Stimulated activated naive CD8-positive, alpha-beta T cell treated with anti-CD3 and anti-CD28 coated beads, Interleukin-15, Interleukin-2, amounts not matched to agents 100 ng/mL and 50 ng/mL, for 24 hours (primary cell): ENCODE measurements around the gene GANAB.
"Not testable (repeated sequence)": the region's sequence is repeated elsewhere in the genome, so short reads cannot be mapped to it uniquely, and the experiment has no call there.

Source experiments
- H3K27ac Mint-ChIP-seq: one replicate; pipeline ENCODE4 v1.8.0; 2021; ENCODE audit warnings: mild to moderate bottlenecking, mixed read lengths
- H3K27me3 Mint-ChIP-seq: one replicate; pipeline ENCODE4 v1.8.0; 2021; ENCODE audit warnings: mixed read lengths
- H3K36me3 Mint-ChIP-seq: one replicate; pipeline ENCODE4 v1.8.0; 2021; ENCODE audit warnings: low read depth, mixed read lengths
- H3K4me1 Mint-ChIP-seq: one replicate; pipeline ENCODE4 v1.8.0; 2021; ENCODE audit warnings: low read depth, mixed read lengths
- H3K4me3 Mint-ChIP-seq: one replicate; pipeline ENCODE4 v1.8.0; 2021; ENCODE audit warnings: mild to moderate bottlenecking, mixed read lengths
- H3K9me3 Mint-ChIP-seq: one replicate; pipeline ENCODE4 v1.8.0; 2021; ENCODE audit warnings: mixed read lengths

GANAB gene

DNA sequence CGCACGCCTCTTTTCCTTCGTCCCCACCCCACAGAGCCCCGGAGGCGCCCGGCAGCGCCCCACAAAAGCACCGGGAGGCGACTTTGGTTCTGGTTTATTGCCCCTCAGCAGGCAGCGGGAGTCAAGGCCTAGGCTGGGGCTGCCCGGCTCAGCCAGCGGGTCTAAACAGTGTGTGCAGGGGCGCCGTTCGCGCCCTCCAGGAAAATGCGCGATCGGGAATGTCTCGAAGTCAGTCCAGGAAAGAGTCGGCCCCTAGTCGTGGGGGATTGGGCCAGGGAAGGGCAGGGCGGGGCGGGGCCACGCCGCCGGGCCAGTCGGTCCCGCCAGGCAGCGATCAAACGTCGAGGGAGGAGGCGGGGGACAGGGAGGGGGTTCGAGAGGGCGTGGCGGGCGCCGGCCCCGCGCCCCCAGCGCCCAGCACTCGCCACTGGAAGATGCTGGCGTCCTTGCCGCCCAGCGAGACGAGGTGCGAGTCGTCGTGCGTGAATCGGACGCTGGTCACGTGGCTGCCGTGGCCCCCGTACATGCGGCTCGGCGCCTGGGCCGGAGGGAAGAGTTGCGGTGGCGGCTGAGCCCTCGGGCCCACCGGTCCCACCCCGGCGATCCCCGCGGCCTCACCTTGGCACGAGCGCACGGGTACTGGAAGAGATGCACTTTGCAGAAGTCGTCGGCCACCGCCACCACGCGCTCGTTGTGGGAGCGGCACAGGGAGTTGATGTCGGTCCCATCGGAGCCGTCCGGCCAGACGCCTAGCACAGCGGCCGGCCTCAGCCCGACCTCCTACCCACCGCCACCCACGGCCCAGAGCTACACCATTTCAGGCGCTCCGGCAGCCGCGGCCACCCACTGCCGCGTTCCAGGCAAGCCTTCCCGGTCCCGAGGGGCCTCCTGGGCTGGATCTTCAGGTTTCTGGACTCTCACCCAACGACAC lies 44.0 kb downstream of the GANAB start:
- Mint-ChIP-seq H3K27ac (peak overlapping the region; percentile 93), H3K4me3 (peak overlapping the region; percentile 99), H3K27me3 (no peaks in the 10 kb centered on the region), H3K36me3 (peaks cover 72% of the 10 kb centered on the region), H3K9me3 (no peaks in the 10 kb centered on the region), H3K4me1 (peaks cover 48% of the 10 kb centered on the region)

DNA sequence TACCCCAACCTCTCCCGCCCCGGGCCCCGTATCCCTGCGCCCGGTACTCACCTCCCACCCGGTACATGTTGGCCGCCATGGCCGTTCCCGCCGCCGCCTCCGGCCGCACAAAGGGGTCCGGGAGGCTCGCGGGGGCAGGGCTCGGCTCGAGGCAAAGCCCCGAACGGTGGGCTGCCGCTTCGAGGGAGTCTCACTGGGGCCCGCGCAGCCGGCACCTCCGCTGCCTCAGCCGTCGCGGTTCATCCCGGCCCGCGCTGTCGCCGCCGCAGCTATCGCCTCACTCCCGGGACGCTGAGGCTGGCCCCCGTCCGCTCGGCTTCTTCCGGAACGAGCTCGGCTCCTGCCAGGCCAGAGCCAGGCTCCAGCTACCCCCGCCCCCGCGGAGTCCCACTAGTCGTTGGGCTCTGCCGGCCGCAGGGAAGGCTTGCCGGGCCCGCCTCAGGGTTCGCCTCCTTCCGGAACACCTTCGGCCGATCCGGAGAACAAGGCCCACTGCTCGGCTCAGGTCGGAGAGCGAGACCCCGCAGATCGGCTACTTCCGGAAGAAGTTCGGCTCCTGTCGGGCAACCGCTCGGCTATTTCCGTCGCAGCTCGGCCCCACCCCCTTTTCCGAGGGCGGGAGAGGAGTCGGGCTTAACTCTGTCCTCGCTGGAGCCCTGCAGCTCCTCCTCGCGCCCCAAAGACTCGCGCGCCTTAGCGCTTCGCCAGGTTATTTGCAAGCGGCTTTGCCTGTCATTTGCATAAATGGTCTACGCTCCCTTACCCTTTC lies 44.9 kb downstream of the GANAB start, which contains the start of gene MTA2:
Gene MTA2, minus strand, starts transcription at position 494 of the 769 bp plus-strand sequence. Its CDS starts 415 bp downstream, at position 79.
- Mint-ChIP-seq H3K4me3 (peak within 1 kb of the TSS; percentile 99), H3K9me3 (no peaks in the 10 kb centered on the region), H3K4me1 (peaks cover 50% of the 10 kb centered on the region), H3K36me3 (peaks cover 75% of the 10 kb centered on the region), H3K27ac (peak within 1 kb of the TSS; percentile 93), H3K27me3 (no peaks in the 10 kb centered on the region)

DNA sequence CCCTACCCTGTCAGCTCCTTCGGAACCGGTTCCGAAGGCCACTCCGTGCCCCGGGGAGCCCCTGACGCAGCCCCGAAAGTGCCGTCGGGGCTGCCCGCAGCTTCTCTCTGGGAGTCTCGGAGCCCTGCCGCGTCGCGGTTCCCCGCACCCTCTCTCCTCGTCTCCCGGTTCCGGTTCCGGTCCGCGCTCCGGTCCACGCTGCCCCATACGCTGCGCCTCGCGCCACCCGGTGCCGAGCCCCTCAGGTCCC lies 45.4 kb downstream of the GANAB start:
- H3K4me1 Mint-ChIP-seq: peaks cover 50% of the 10 kb centered on the region

DNA sequence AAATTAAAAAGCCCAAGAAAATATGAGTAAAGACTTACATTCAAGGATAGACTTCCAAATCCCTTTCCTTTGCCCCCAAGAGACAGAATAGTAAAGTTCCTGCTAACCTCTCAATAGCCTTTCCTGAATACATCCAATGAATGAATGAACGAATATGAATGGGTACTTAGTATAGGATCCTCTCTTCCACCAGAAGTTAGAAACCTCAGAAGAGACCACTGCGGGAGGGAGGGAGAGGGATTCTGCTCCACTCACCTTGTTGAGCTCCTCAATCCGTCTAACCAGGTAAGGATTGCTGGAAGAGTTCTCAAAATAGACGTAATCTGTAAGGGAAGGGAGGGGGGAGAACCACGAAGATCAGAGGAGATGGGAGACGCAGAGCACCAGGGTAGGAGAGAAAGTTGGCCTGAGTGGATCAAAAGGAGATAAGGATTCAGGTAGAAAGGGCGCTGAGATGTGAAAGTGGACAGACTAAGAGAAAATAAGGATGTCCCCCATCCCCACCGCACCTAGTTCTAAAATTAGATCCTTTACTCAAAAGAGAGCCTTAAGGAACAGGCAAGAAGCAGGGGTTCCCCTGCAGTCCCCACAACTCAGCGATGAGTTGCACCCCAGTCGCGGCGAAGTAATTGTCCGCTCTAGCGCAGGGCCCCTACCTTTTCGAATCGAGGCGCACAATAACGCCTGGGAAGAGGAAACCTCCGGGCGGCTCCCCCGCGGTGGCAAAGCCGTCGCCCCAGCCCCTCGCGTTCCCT lies 45.9 kb downstream of the GANAB start:
- Mint-ChIP-seq H3K36me3 (peaks cover 77% of the 10 kb centered on the region), H3K4me3 (peak overlapping the region; percentile 99), H3K27me3 (no peaks in the 10 kb centered on the region), H3K9me3 (no peaks in the 10 kb centered on the region), H3K27ac (peak overlapping the region; percentile 93), H3K4me1 (peaks cover 50% of the 10 kb centered on the region)

More for the DNA sequence above, 45.4 kb downstream of the GANAB start:
- Mint-ChIP-seq H3K36me3 (peaks cover 76% of the 10 kb centered on the region), H3K27me3 (no peaks in the 10 kb centered on the region), H3K4me3 (peak overlapping the region; percentile 99), H3K27ac (peak overlapping the region; percentile 93), H3K9me3 (no peaks in the 10 kb centered on the region)

DNA sequence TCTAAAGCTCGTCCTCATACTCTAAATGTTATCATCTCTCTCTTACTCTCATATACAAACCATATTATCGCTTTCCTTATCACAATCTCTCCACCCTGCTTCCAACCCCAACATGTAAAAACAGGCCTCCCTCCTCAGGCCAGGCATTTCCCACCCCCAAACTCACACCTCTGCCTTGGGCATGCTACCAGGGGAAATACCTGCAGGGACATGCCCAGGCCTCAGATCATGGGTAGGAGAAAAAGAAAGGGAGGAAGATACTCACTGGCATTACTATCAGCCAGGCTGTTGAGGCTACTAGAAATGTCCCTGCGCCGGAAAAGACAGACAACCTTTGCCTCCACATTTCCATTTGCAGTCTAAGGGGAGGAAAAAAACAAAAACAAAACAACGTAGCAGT lies 46.5 kb downstream of the GANAB start:
- Mint-ChIP-seq H3K9me3 (no peaks in the 10 kb centered on the region), H3K4me3 (peak overlapping the region; percentile 99), H3K27ac (peak overlapping the region; percentile 93), H3K36me3 (peaks cover 78% of the 10 kb centered on the region), H3K27me3 (no peaks in the 10 kb centered on the region), H3K4me1 (peaks cover 52% of the 10 kb centered on the region)

DNA sequence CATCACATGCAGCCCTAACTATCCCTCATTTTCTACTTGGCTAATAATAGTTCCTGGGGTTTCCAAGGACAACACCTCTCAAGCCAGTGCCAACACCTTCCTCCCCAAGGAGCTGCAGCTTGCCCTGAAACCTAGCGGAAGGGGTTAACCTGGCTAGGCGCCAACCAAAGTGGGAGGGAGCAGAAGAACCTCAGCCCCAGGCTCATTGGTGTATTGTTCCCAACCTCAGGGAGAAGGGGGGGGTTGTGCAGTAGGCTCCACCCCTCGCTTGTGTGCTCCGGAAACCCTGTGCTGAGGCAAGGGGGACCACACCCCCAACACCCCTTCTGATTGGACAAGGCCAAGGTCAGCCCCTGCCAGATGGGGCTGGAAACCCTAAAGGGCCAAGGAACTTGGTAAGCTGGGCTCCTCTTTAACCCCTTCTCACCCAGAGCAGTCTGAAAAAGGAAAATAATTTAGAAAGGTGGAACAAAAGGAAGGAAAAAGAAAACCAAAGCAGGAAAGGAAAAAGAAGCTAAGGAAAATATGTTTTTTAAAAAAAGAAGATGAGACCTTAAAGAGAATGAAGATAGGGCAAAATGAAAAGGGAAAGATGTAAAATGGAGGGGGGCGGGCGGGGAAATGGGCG lies 47.2 kb downstream of the GANAB start:
- H3K4me1 Mint-ChIP-seq: peaks cover 59% of the 10 kb centered on the region
- peak overlapping the region; percentile 99 for H3K4me3 Mint-ChIP-seq
- H3K27ac Mint-ChIP-seq: peak overlapping the region; percentile 93
- no peaks in the 10 kb centered on the region for H3K9me3 Mint-ChIP-seq
- H3K36me3 Mint-ChIP-seq: peaks cover 84% of the 10 kb centered on the region
- no peaks in the 10 kb centered on the region for H3K27me3 Mint-ChIP-seq

DNA sequence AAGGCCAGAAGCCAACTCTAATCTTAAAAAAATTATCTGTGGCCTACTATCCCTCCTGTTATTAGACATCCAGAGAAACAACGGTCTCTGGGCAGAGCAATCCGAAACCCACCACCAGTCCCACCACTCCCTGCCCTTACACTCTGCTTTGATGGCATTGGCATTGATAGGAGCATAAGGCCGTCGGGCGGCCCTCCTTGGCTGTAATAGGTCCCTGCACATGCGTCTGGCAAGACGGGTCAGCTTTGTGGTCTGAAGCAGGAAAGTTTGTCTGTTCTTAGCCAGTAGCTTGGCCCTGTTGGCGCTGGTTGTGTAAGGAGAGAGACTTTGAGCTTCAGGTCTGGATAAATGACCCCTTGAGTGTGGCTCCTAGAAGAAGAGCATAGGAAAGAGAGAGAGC lies 51.3 kb downstream of the GANAB start:
- H3K36me3 Mint-ChIP-seq: peaks cover 82% of the 10 kb centered on the region
- H3K9me3 Mint-ChIP-seq: no peaks in the 10 kb centered on the region
- peaks cover 72% of the 10 kb centered on the region for H3K4me1 Mint-ChIP-seq
- H3K27me3 Mint-ChIP-seq: no peaks in the 10 kb centered on the region
- peak overlapping the region; percentile 21 for H3K27ac Mint-ChIP-seq
- no peak overlapping the region for H3K4me3 Mint-ChIP-seq

DNA sequence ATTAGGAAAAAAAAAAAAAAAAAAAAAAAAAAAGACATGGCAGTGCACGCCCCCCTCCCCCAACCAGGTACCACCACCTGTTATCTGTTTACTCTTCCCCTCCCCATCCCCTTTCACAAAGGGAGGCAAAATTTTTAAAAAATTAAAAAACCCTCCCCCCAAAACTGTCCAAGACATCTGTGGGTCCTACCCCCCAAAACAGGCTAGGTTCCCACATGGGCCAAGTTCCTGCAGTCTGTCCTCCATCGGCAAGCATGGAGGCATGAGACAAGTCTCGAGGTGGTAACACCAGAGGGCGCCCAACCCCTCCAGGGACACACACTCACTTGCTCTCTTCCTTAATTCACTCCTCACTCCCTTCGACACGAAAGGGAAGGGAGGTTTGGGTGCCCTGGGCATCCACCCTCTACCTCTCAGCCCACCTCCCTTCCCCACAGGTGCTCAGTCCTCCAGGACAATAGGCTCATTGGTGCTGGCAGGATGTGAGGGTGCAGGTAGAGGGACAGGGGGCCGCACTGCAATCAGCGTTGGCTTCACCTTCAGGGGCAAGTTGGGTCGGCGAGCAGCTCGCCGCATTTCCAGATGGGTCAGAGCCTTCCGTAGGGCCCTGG lies 52.9 kb downstream of the GANAB start:
- no peaks in the 10 kb centered on the region for H3K9me3 Mint-ChIP-seq

DNA sequence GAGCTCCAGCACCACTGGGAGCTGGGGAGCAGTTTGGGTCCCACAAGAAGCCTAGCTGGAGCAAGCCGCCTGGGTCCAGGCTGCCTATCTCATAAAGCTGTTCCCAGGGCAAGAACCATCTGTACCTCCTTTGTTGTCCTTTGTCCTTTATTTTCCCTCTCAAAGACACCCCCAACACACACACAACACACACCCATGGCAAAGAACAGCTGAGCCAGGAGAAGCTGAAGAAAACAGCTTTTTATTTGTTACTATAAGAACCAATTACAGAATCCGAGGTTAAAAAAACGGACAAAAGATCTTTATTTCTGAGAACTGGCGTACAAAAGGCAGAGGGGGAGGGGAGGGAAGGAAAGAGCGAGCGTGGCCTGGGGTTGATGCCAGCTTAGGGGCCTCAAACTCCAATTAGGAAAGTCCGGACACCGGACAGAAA lies 53.4 kb downstream of the GANAB start:
- Mint-ChIP-seq H3K4me3 (peak overlapping the region; percentile 96), H3K27ac (peak overlapping the region; percentile 82), H3K36me3 (peaks cover 64% of the 10 kb centered on the region), H3K4me1 (peaks cover 62% of the 10 kb centered on the region), H3K9me3 (no peaks in the 10 kb centered on the region), H3K27me3 (no peaks in the 10 kb centered on the region)

More for the DNA sequence above, 52.9 kb downstream of the GANAB start:
- peak overlapping the region; percentile 82 for H3K27ac Mint-ChIP-seq
- no peaks in the 10 kb centered on the region for H3K27me3 Mint-ChIP-seq
- peak overlapping the region; percentile 57 for H3K4me3 Mint-ChIP-seq
- peaks cover 68% of the 10 kb centered on the region for H3K4me1 Mint-ChIP-seq
- peaks cover 67% of the 10 kb centered on the region for H3K36me3 Mint-ChIP-seq

DNA sequence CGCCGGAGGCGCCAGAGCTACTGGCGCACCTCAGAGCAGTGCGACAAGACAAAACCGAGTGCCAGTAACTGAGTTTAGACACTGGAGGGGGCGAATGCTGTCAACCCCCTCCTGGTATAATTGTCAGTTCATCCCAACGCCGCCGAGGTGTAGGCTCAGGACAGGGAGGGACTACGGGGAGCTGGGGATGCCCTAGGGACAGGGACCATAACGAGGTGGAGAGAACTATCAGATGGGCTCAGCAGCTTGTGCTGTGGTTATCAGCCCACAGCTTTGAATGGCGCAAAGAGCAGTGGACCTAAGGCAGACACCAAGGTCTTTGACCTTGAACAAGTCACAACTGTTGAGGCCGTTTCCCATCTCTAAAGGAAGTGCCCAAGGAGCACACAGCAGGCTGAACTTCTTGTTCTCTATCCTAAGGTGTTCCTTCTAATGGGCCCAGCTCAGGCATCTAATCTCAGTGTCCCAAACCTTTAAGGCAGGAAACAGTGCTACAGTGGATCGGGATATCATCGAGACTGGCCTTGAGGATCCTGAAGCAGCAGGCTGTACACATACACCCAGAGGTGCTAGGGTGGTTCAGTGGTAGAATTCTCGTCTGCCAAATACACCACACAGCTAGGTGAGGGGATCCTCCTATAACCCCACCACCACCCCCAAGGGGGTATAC lies 54.1 kb downstream of the GANAB start:
- Mint-ChIP-seq H3K27me3 (no peaks in the 10 kb centered on the region), H3K4me3 (peak overlapping the region; percentile 96), H3K9me3 (no peaks in the 10 kb centered on the region), H3K27ac (peak overlapping the region; percentile 98), H3K36me3 (peaks cover 64% of the 10 kb centered on the region), H3K4me1 (peaks cover 58% of the 10 kb centered on the region)

DNA sequence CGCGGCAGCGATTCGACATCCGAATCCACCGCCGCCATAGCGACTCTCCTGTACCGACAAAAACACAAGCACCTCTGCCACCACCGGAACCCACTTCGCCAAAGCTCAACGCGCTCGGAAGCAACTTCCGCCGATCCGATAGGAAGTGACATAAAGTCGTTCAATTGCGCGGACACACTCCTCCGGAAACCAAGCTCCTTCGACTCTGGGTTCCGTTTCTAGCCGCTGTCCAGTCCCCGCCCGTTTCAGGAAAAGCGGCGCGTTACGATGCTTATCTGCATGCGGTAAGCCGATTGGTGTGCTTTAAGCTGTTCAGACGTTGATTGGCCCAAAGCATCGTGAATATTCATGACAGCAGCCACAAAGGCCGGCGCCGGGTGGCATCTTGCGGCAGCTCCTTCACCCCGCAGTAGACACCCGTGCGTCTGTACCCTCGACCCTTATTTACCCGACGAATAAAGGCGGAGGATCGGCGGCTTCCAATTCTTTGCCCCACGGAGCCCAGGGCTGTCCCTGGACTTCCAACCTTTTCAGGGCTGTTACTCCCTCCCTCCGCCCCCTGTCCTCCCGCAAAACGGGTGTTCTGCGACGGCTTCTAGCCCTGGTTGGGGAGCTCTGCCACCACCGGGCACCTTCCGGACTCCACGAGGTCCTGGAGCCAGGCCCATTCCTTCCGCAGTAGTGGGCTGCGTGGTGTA lies 54.8 kb downstream of the GANAB start, which contains the start of gene TUT1:
Gene TUT1, minus strand, starts transcription at position 76 of the 698 bp plus-strand sequence. Its CDS starts 38 bp downstream, at position 38.
- H3K4me1 Mint-ChIP-seq: peaks cover 56% of the 10 kb centered on the region
- H3K27me3 Mint-ChIP-seq: no peaks in the 10 kb centered on the region
- H3K9me3 Mint-ChIP-seq: no peaks in the 10 kb centered on the region
- peak within 1 kb of the TSS; percentile 96 for H3K4me3 Mint-ChIP-seq
- H3K36me3 Mint-ChIP-seq: peaks cover 57% of the 10 kb centered on the region
- H3K27ac Mint-ChIP-seq: peak within 1 kb of the TSS; percentile 98

DNA sequence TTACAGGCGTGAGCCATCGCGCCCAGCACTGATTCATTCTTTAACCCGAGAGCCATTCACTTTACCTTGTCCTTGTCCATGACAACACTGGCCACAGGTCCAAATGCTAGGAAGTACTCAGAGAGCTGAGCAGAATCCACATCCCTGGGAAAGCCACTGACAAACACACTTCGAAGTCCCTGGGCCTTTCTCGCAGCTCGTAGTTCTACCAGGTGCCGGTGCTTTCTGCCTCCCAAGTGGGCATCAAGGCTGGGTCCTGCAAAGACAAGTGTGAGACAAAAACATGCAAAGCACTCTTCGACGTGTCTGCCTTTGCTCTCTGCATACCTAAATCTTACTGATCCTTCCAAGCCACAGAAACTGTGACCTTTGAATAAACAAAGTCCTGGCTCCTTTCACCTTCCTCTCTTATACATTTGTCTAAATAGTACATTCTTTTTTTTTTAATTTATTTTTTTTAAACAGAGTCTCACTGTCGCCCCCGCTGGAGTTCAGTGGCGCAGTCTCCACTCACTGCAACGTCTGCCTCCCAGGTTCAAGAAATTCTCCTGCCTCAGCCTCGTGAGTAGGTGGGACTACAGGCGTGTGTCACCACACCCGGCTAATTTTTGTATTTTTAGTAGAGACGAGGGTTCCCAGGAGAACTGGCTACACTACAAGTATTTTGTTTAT lies 57.3 kb downstream of the GANAB start:
- Mint-ChIP-seq H3K9me3 (no peaks in the 10 kb centered on the region), H3K27me3 (no peaks in the 10 kb centered on the region), H3K4me3 (peak overlapping the region; percentile 96), H3K4me1 (peaks cover 51% of the 10 kb centered on the region), H3K27ac (no peak overlapping the region), H3K36me3 (peaks cover 43% of the 10 kb centered on the region)

DNA sequence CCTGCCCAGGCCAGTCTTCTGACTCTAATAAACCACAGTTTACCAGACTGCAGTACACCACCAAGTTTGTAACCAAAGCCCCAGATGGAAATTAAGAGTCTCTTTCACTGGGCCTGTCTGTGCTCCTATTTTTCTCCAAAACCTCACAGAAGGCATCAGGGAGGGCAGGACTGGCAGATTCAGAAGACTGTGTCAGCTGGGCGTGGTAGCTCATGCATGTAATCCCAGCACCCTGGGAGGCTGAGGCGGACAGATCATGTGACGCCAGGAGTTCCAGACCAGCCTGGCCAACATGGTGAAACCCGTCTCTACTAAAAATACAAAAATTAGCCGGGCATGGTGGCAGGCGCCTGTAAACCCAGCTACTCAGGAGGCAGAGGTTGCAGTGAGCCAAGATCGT lies 61.1 kb downstream of the GANAB start:
- H3K27ac Mint-ChIP-seq, H3K9me3 Mint-ChIP-seq, H3K4me3 Mint-ChIP-seq, H3K27me3 Mint-ChIP-seq: not testable (repeated sequence)
- Mint-ChIP-seq H3K4me1 (peaks cover 17% of the 10 kb centered on the region), H3K36me3 (peaks cover 47% of the 10 kb centered on the region)
